Uterus (tissue), 4 donors: ENCODE data around the gene UCK2. TPM values are rescaled to one million over a fixed set of nuclear protein-coding genes. Genes with fewer than 3 reads are reported as not detected.

ENCODE experiments used
- DNase-seq, 2 donors: peaks; one replicate each; pipeline ENCODE4 v3.0.0-alpha.2; 2019 to 2020
- H3K27ac ChIP-seq, 2 donors: fragments of 200-600 bp; sonication (generic); 1 replicate in 1 of 2; 2 replicates in 1 of 2; pipeline ENCODE4 v1.5.1; 2016 to 2018
- H3K27me3 ChIP-seq, 2 donors: fragments of 200-600 bp; sonication (generic); one replicate each; pipeline ENCODE4 v1.5.1; 2018 to 2019; ENCODE audit warnings: control low read depth in 1 of 2
- H3K36me3 ChIP-seq, 2 donors: fragments of 200-600 bp; sonication (generic); one replicate each; pipeline ENCODE4 v1.5.1; 2019; ENCODE audit warnings: control low read depth in 1 of 2
- H3K4me1 ChIP-seq, 2 donors: fragments of 200-600 bp; sonication (generic); one replicate each; pipeline ENCODE4 v1.5.1; 2018 to 2019; ENCODE audit warnings: control low read depth in 1 of 2
- H3K4me3 ChIP-seq, 2 donors: fragments of 200-600 bp; sonication (generic); 1 replicate in 1 of 2; 2 replicates in 1 of 2; pipeline ENCODE4 v1.5.1; 2018 to 2019; ENCODE audit warnings: mild to moderate bottlenecking in 1 of 2
- H3K9me3 ChIP-seq, 2 donors: fragments of 200-600 bp; sonication (generic); one replicate each; pipeline ENCODE4 v1.5.1; 2019; ENCODE audit warnings: control low read depth in 1 of 2
- CTCF ChIP-seq, 4 experiments: fragments of 200-600 bp in 2 of 4; fragments of 450-650 bp in 2 of 4; sonication (generic) in 2 of 4; IDR thresholded peaks; one replicate each; pipeline ENCODE4 v1.5.1; 2016 to 2019; ENCODE audit warnings: antibody characterized with exemption in 4 of 4, mild to moderate bottlenecking in 2 of 4, moderate library complexity in 1 of 4
- POLR2A ChIP-seq, 2 donors: fragments of 450-650 bp; IDR thresholded peaks; one replicate each; pipeline ENCODE4 v1.6.1; 2016; ENCODE audit warnings: antibody characterized with exemption in 2 of 2, mild to moderate bottlenecking in 1 of 2, moderate library complexity in 1 of 2
- intact Hi-C: fragments of 100-400 bp; cut with DNase I; formaldehyde crosslinking; loops from one replicate; pipeline ENCODE4 v1.15.1; 2023; ENCODE audit warnings: low total_unique reads
- total RNA-seq, 4 donors: library from RNA; depleted of rRNA in 3 of 4; stranded (reverse); fragments of >200 nt in 3 of 4; gene quantifications; one replicate each; pipeline versions ENCODE4 v1.1.0 to v1.2.4, GENCODE V29; 2014 to 2023
- donor health status: DM: yes; HTN: yes; CAD: no.

Gene UCK2
- total RNA-seq, 4 donors from 2014 or later, result 3.5 to 34.1 (median 25.7) TPM

- Histone ChIP-seq H3K27ac (no peak overlapping the region), H3K4me1 (no peaks in the 10 kb centered on the region), H3K27me3 (no peaks in the 10 kb centered on the region), H3K9me3 (no peaks in the 10 kb centered on the region), H3K4me3 (no peak overlapping the region), H3K36me3 (no peaks in the 10 kb centered on the region)
- intact Hi-C loops, result no loop called here
- no peak for DNase-seq
- TF ChIP-seq POLR2A (IDR thresholded peaks at IDR 0.05) (no peak), CTCF (IDR thresholded peaks at IDR 0.05) (no peak)
Measured at GRCh38 chr1:165851034-165851658, 23.7 kb downstream of the UCK2 start.

- Histone ChIP-seq H3K27ac (no peak overlapping the region), H3K4me3 (no peak overlapping the region), H3K27me3 (no peaks in the 10 kb centered on the region), H3K9me3 (no peaks in the 10 kb centered on the region), H3K36me3 (no peaks in the 10 kb centered on the region), H3K4me1 (no peaks in the 10 kb centered on the region)
- TF ChIP-seq CTCF (IDR thresholded peaks at IDR 0.05), result no peak
- no peak for TF ChIP-seq POLR2A (IDR thresholded peaks at IDR 0.05)
- intact Hi-C loops, result no loop called here
- DNase-seq, result no peak
Measured at GRCh38 chr1:165852871-165853270, 25.5 kb downstream of the UCK2 start.

GRCh38 chr1:165853528-165854075 is 26.2 kb downstream of the UCK2 start:
- no peak for DNase-seq
- H3K4me1 ChIP-seq, result no peaks in the 10 kb centered on the region
- H3K9me3 ChIP-seq, result no peaks in the 10 kb centered on the region
- H3K36me3 ChIP-seq, result no peaks in the 10 kb centered on the region
- TF ChIP-seq CTCF (IDR thresholded peaks at IDR 0.05) (no peak), POLR2A (IDR thresholded peaks at IDR 0.05) (no peak)
- no peaks in the 10 kb centered on the region for H3K27me3 ChIP-seq
- no peak overlapping the region for H3K27ac ChIP-seq
- intact Hi-C loops, result no loop called here
- no peak overlapping the region for H3K4me3 ChIP-seq

GRCh38 chr1:165854101-165854845 is 26.9 kb downstream of the UCK2 start:
- Histone ChIP-seq H3K9me3 (no peaks in the 10 kb centered on the region), H3K4me3 (no peak overlapping the region), H3K4me1 (no peaks in the 10 kb centered on the region), H3K27me3 (no peaks in the 10 kb centered on the region), H3K36me3 (no peaks in the 10 kb centered on the region), H3K27ac (no peak overlapping the region)
- no peak for DNase-seq
- no peak for TF ChIP-seq CTCF (IDR thresholded peaks at IDR 0.05)
- intact Hi-C loops, result no loop called here
